GM21390 (cell line): ENCODE results near the gene SASH1.

Experiments
- ATAC-seq: cut with Tn5 transposase; IDR thresholded peaks from one replicate; pipeline ENCODE4 v1.9.1; 2021; ENCODE audit not compliant: unreplicated experiment

Gene SASH1

DNA sequence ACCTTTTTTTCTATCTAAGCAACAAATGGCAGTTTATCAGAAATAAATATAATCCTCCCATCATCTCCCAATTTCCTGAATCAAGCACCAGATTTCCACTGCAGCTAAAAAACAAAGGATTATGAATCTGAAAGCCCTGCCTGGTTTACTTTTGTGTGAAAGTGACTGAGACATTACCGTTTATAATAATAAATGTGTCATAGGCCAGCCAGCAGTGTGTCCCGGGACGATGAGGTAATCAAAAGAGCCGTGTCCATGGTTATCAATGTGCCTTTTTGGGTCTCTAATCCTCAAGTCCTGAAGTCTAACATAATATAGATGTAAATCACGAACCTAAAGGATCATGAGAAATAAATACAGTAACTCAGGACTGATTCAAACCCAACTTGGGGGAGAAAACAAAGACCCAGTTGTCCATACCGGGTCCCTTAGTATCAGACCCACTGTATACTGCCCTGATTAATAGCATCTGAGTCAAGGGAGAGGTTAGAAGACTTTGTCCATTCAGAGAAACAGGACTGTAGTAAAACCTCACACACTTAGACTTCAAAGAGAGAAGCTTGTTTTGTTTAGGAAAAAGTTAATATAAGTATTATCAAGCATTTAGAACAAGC, 149.1 kb downstream of the SASH1 start:
- no peak for ATAC-seq

DNA sequence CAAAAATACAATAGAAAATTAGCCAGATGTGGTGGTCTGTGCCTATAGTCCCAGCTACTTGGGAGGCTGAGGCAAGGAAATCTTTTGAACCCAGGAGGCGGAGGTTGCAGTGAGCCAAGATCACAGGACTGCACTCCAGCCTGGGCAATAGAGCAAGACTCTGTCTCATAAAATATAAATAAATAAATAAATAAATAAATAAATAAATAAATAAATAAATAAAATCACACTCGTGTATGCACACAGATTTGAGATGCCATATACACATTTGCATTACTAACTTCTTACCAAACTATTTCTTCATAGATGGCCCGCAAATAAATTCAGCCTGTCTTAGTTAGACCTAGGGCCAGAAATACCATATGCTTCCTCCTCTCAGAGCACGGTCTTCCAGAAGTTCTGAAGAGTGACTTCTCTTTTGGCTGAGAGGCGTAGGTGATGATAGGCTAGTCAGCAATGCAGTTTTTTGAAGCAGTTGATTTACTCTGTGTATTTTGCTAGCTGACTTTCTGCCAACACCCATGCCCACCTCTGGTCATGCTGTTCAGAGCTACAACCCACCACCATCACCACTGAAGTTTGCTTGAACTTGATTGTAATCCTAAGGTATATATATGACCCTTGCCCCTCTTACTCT, 150.1 kb downstream of the SASH1 start:
- no peak for ATAC-seq

DNA sequence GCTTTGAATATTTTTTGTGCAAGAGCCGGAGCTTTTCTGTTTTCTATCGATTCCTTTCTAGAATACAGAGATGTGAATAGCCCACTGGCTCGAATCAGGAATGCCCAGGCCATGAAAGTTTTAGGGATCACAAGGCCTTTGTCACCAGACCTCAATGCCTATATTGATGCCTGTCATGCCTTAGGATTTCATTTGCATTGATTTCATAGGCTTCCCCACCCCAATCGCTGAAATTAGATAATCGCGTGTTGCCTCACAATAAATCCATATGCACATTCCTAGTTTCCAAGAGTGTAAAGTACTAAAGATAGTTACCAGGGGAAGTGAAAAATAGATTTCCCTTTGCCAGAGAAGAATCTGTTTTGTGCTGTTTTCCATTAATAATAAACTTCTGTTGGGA, 150.8 kb downstream of the SASH1 start:
- no peak for ATAC-seq

DNA sequence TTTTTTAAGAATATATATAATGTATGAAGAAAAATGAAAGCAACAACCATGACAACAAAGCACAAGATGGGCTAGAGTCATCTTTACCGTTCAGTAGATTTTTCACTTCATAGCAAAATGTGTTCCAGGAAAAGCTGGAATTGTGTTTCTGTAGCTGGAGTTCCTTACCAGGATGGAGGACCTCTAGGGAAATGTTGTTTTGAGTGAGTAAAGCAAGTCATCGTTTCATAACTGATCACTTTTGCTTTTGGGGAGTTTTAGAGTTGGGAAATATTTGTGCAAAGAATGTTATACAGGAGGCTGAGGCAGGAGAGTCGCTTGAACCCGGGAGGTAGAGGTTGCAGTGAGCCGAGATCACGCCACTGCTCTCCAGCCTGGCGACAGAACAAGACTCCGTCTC, 151.6 kb downstream of the SASH1 start:
- no peak for ATAC-seq

DNA sequence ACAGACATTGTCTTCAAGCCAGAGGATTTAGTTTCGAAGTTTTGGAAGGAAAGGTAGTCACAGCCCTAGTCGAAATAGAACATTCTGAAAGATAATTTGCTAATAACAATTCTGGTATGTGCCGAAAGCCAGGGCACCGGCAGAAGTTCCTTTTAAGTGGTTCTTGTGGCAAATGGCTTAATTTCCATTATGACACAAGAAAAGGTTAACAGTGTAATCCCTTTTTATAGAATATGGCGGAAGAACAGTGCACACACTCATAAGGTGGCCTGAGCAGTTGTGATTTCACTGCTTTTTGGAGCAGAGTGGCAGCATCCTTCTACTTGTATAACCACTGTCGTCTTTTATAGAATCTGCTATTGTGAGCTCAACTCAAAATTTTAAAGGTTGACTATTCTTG, 152.4 kb downstream of the SASH1 start:
- no peak for ATAC-seq

DNA sequence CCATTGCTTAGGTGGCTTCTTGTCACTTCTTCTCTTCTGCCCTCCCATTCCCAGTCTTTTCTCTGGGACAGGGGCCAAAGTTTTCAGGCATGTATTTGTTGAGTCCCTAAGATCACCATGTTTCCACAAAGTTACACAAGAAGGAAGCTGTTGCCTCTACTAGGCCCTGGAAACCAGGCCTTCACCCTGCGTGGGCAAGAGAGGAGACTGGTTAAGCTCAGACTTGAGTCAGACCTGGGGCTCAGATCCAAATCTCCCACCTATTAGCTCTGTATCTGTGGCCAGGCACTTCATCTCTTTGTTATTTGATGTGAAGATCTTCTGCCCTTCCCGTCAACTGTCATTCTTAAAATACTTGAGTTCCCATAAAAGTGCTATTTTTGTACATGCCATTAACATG, 154.6 kb downstream of the SASH1 start:
- ATAC-seq = no peak

DNA sequence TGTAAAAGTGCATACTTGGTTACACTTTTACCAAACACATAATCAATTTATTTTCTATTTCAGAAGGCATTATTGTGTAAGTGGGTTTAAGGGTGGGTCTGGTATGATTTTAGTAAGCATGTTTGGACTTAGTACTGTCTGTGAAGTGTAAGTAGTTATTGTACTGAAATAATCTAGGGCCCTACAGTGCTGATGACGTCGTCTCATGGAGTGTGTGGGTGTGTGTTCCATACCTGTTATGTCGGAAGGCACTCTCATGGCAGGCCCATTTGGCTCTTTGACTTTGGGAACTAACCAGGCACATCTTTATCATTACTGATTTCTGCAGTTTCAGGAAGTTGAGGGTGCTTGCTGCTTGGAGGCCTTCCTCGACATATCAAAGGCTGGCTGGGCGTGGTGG, 155.1 kb downstream of the SASH1 start:
- no peak for ATAC-seq

DNA sequence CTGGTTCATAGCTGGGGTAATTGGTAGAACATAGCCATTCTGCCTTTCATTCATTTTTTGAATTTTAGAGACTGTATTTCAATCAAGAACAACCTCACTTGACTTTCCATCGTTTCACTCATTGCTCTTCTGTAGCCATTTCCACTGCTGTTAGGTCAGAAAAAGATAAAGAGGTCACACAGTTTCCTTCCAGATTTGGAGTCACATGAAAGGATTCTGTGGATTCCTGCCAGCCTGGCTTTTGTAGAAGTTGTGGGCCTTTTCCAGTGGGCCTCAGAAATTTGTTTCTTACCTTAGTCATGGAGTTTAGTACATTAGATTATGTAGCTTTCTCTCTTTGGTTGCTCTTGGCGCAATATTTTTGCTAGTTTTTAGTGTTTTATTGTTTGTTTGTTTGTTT, 157.8 kb downstream of the SASH1 start:
- ATAC-seq = no peak

DNA sequence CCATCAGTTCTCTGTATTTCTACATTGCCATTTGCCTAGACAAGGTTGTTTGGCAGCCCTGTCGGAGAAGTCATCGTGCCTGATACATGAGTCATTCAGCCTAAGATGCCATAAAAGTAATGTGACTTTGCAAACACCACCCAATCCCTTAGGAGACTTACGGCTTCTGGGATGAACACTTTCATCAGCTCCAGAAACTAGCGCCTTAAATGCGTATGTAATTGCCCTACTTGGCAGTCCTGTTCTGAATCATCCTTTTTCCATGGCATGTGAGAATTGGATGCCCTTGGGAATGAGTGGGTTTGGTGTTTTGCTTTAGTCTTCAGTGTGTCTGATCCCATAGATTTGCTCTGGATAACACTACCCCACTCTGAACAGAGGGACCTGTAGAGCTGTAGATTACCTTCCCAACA, 158.5 kb downstream of the SASH1 start:
- no peak for ATAC-seq

DNA sequence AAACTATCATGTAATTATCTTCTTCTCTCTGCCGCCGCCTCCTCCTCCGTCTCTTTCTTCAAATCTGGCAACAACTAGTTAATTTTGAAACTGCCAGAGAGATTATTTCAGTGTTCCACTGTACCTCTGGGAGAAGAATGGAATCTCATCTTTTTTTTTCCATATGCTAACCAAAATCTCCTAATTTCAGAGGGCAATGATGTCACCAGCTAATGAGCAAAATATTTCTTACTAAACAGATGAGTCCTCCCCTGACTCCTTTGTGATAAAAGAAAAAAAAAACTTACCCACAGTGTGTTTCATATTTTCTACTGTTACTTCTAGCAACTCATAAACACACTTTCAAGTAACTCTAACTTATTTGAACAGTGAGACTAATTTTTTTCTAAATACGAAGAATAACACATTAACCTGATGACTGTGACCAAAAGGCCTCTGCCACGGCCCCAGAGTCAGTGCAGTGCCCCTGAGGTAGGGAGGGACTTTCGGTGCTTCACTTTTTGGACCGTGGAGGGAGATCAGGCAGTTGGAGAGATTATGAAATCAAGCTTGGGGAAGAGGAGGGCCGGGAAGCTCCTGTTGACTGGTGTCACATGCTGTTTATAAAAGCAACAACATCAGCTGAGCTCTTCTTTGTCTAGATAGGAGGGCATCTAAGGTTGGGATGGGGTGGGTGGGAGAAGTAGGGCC, 159.6 kb downstream of the SASH1 start:
- no peak for ATAC-seq

DNA sequence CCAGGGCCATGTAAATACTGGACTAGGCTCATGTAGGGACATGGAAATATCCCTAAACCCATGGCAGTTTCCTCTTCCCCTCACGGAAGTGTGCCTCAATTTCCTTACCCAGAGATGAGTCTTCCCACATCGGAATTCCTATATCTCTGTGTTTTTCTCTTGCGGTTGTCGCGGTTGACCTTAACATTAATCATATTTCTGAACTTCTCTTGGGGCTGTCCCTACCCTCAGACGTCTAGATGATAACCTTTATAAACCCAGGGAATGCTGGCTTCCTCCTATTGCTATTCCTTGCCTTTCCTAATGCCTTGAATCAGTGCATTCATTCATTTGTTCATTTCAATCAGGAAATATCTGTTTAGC, 160.1 kb downstream of the SASH1 start:
- ATAC-seq = no peak

DNA sequence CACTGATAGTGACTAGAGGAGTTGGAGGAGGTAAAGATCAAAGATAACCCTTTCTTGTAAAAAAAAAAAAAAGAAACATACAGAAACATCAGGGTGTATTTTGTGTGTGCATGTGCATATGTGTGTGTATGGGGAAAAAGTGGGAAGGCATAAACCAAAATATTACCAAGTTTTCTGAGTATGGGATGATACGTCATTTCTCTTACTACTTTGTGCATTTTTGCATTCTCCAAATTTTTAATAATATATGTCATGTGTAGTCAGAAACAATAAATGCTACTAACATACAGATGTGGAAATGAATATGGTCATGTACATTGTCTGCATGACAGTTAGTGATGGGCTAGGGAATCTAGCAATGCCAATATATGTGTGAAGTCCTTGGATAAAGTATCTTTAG, 161.1 kb downstream of the SASH1 start:
- ATAC-seq = no peak

DNA sequence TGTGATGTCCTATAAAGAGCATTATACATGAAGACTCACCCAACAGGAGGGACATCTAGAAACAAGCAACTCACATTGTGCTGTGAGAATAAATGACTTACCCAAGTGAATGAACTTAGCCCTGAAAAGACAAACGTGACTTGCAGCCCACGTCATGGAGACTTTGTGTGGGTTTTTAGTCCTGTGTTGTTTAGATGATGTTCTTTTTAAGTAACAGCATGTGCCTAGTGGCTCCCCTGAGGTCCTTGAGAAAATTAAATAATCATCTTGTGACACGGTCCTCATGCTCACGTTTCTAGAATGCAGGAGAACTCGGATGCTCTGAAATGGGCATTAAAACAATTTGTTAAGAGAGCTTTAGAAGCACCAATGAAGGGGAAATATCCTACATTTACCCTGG, 165.1 kb downstream of the SASH1 start:
- no peak for ATAC-seq

DNA sequence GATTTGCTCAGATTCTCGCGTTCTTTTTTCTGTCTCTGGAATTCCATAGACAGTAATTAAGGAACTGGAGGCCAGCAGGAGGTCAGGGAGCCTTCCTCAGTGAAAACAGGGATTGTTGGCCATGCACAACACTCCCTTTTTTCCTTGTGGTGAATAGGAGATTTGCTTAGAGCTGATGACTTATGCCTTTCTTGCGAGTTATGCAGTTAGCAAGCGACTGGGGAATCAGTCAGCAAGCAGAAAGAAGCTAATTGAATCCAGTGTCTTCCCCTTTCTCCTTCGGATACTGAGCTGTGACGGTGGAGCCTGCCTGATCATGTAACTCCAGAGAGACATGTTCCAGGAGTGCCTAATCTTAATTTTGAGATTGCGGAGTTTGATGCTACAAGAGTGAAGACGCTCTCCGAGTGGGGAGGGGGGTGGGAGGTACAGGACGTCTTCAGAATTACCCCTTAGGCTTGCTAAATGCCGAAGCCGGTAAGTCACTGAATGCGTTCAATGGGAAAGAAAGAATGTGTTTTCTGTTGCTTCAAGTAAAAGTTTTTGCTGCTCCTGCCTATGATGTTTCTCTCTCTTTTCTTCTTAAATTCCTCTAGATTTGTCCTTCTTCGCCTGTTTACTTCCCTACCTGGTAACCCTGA, 165.9 kb downstream of the SASH1 start:
- ATAC-seq = no peak

DNA sequence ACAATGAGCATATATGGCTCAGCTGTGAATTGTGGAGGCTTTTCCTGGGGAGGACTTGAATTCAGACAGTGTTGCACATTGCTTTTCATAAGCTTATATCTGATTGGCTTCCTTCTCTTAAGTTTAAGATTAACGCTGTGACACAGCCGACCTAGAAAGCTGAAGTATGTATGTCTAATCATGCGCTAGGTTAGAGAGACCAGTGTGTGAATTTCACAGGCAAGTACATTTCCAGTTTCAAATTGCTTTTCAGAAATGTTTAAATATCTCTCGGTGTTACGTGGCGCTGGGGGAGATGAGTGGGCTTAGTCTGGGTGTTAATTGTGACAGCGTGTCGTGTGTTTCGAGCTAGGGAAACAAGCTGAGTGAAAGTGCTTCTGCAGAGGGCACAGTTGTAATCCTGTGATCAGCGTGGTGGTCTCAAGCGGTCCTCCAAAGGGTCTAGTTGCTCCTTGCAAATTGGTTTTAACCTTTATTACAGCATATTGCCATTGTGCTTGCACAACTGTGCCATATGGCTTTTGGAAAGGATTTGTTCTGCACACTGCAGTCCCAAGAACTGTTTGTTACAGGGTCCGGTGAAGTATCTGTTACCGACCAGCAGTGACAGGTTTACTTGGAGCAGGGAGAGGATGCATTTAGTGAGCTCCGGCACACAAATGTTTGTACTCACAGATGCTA, 166.6 kb downstream of the SASH1 start:
- no peak for ATAC-seq

DNA sequence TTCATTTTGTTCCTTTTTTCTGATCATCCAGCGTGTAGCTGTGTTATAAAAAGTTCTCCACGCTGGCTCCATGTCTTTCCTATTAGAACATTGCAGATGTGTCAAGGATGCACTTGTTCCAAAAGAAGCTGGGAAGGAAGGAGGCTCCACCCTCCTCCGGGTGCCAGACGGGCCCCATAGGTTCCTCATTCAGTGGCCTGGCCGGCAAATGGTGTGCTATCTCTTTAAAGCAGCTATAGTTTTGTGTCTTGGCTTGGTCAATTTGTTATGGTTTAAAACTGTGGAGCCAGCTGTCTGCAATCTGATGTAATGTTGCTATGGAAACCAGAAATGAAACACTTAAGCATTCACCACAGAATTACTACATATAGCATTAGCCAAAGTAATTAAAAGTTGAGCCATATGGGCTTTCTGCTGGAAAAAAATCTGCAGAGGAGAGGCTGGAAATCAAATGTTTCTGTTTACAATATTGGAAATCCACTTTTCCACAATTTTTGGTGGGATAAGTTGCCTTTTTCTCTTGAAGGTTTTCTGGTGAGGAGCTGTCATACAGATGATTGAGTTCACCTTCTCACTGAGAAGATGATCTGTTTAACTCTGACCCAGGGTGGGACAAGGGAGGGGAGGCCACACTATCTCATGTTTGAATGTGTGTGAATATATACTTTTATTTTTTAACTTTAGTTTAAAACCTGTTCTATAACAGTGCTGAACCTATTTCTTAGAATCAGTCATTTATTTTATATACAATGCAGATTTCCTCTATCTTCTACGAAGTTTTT, 167.4 kb downstream of the SASH1 start:
- ATAC-seq = peak; percentile 66

DNA sequence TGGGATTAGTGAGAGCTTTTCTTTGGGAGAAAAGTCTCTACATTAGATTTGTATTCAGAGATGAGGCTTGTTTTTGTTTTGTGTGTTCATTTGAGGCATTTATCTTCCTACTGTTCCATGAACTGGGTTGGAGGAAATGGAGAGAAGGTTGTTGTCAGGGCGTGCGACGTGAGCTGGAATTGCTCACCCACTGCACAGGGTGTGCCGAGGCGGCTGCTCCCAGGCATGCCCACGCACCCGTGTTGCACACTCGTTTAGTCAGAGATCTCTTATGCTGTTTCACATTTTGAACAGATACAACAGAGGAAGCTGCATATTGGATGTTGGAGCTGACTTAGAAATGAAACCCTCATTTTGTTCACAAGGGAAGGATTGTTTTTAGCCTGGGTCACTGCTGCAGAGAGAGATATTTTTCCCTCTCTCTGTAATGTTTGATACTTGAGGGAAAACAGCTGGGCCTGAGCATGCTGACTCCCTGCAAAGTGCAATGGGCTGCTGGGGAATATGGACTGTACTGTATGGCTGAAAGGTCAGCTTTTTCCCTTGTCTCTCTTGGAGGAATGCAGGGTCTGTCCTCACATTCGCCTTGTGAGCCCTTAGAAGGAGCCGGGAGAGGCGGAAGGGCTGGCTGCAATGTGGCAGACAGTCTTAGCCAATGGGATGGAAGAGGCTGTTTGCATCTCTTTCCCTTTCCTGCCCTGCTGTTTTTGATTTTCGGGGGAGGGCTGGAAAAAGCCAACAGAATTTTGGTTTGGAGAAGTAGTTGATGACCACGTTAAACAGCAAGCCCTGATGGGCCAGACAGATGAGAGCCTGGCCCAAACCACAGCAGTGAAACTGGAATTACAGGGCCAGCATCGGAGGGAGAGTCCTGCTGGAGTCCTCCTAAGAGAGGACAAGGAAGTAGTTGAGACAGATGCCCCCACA, 170.8 kb downstream of the SASH1 start:
- no peak for ATAC-seq

DNA sequence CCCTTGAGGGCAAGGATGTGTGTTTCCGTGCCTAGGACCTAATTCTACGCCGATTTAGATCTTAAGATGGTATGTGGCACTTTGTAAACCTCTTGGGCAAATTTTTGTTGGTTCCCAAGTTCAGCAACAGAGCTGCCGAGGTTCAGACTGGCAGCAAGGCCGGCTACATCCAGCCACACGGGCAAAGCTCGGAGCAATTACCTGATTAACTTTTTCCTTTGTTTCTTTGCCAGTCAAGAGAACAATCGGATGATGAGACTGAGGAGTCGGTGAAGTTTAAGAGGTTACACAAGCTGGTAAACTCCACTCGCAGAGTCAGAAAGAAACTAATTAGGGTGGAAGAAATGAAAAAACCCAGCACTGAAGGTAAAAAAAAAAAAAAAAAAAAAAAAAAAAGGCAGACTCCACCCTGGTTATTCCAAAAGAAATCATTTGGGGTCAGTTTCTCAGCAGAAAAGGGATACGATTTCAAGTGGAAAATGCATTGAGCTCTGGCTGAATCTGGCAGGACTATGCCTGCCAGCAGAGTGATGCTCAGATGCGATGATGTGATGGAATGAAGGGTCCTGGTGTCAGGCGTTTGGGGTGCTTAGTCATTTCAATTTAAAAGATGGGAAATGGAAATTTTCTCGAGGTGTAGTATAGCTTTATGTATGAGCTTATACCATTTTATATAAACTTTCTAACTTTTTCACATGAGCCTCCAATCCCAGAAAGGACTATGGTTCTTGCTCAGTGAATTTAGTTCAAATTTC, 171.6 kb downstream of the SASH1 start:
- ATAC-seq = no peak

DNA sequence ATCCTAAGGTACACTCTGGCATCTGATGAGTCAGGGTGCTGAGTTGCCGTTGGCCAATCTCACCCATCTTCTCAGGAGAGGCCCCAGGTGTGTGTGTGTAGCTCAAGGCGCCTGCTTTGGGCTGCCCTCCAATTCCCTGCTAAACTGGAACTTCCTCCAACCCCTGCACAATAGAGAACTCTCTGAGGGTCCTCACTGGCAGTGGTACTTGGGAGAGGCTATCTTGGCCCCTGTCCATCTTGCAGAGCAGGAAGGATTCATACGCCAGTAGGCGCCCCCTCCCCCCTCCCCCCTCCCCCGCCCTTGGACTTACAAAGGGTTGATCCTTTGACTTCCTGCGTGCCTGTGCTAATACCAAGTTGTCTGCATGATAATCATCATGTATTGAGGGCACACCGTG, 173.6 kb downstream of the SASH1 start:
- no peak for ATAC-seq
